Ovary (tissue), 3 donors: ENCODE data around the gene EPHB1.

Experiments used
- EP300 ChIP-seq: sonication (generic); formaldehyde crosslinking; IDR thresholded peaks from one replicate; pipeline ENCODE4 v1.6.1; 2017; ENCODE audit warnings: antibody characterized with exemption
- POLR2A ChIP-seq: fragments of 450-650 bp; IDR thresholded peaks from one replicate; pipeline ENCODE4 v1.6.1; 2017; ENCODE audit warnings: antibody characterized with exemption, mild to moderate bottlenecking, moderate library complexity
- TF ChIP-seq, protein P1 (sequence below), 3 donors: fragments of 450-650 bp in 2 of 3; fragments of 200-600 bp in 1 of 3; IDR thresholded peaks; one replicate each; pipeline versions ENCODE4 v1.5.1 to v1.8.0; 2016 to 2022; ENCODE audit warnings: antibody characterized with exemption in 3 of 3, mild to moderate bottlenecking in 1 of 3
- donor health status: DM: no; HTN: no; CAD: no.

DNA sequence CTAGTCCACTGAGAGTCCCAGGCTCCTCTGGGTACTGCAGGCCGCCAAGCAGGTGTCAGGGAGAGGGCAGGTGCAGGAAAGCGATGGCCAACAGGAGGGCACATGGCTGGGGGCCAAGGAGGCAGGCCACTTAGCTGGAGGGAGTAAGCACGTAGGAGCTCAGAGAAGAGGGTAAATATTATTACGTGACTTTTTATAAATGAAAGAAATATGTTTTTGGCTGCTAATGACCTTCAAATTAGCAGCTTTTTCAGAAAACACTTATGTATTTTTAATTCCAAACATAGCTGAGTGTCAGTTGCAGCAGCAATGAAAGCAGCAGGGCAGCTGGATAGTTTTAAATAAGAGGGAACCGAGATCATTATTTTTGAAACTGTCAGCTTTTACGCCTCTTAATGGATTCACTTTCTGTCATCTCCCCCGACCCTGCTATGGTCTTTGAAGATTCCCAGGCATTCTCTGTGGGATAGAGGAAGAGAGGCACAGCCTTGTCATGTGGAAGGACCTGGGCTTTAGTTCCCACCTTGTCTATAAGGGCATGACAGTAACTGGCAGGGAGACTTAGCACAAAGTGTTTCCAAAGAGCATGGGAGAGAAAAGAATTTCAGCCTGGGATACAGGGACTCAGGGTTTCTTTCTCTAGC, 477.1 kb downstream of the EPHB1 start:
- TF ChIP-seq, protein P1, sequence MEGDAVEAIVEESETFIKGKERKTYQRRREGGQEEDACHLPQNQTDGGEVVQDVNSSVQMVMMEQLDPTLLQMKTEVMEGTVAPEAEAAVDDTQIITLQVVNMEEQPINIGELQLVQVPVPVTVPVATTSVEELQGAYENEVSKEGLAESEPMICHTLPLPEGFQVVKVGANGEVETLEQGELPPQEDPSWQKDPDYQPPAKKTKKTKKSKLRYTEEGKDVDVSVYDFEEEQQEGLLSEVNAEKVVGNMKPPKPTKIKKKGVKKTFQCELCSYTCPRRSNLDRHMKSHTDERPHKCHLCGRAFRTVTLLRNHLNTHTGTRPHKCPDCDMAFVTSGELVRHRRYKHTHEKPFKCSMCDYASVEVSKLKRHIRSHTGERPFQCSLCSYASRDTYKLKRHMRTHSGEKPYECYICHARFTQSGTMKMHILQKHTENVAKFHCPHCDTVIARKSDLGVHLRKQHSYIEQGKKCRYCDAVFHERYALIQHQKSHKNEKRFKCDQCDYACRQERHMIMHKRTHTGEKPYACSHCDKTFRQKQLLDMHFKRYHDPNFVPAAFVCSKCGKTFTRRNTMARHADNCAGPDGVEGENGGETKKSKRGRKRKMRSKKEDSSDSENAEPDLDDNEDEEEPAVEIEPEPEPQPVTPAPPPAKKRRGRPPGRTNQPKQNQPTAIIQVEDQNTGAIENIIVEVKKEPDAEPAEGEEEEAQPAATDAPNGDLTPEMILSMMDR (IDR thresholded peaks at IDR 0.05): no peak
- TF ChIP-seq POLR2A: no peak
- no peak for TF ChIP-seq EP300
